NCI-H1694 (cell line): ENCODE results near the gene ZC3H4.

Source experiments
- DNase-seq: peaks from one replicate; lab custom pipeline; 2025; lab: John Stamatoyannopoulos, UW

Gene ZC3H4

GRCh38 chr19:47133021-47133471, 19.5 kb upstream of the ZC3H4 start:
- DNase-seq: no peak

- no peak for DNase-seq
Measured at GRCh38 chr19:47132194-47132852, 18.7 kb upstream of the ZC3H4 start.

- peak; percentile 95 for DNase-seq
Measured at GRCh38 chr19:47130589-47131227, 17.1 kb upstream of the ZC3H4 start, which contains the start of gene SAE1. Gene SAE1, plus strand, starts transcription at chr19:47130835. Its CDS starts 96 bp downstream, at chr19:47130931.

- no peak for DNase-seq
Measured at GRCh38 chr19:47130120-47130588, 16.6 kb upstream of the ZC3H4 start.

GRCh38 chr19:47129579-47129978, 16.0 kb upstream of the ZC3H4 start:
- no peak for DNase-seq

GRCh38 chr19:47125669-47125938, 12.0 kb upstream of the ZC3H4 start:
- DNase-seq: no peak

- peak; percentile 90 for DNase-seq
Measured at GRCh38 chr19:47124937-47125668, 11.5 kb upstream of the ZC3H4 start.

- no peak for DNase-seq
Measured at GRCh38 chr19:47123406-47123805, 9.8 kb upstream of the ZC3H4 start.

GRCh38 chr19:47122359-47123335, 9.1 kb upstream of the ZC3H4 start:
- no peak for DNase-seq

- no peak for DNase-seq
Measured at GRCh38 chr19:47120470-47121067, 7.0 kb upstream of the ZC3H4 start.

- DNase-seq: no peak
Measured at GRCh38 chr19:47113850-47114651, 475 bp upstream of the ZC3H4 start.

- peak; percentile 87 for DNase-seq
Measured at GRCh38 chr19:47112166-47112996, 1.2 kb downstream of the ZC3H4 start.

GRCh38 chr19:47111682-47112165, 1.9 kb downstream of the ZC3H4 start:
- no peak for DNase-seq

GRCh38 chr19:47111006-47111621, 2.5 kb downstream of the ZC3H4 start:
- DNase-seq: no peak

- no peak for DNase-seq
Measured at GRCh38 chr19:47110521-47111005, 3.0 kb downstream of the ZC3H4 start.

- no peak for DNase-seq
Measured at GRCh38 chr19:47109541-47110375, 3.8 kb downstream of the ZC3H4 start.

GRCh38 chr19:47109177-47109540, 4.4 kb downstream of the ZC3H4 start:
- DNase-seq: no peak
